SK-N-SH (cell line): ENCODE results near the gene LMO3. TPM values are rescaled to one million over a fixed set of nuclear protein-coding genes. Genes with fewer than 3 reads are reported as not detected.

ENCODE experiments used
- CTCF ChIA-PET: fragments of 300-600, 350-600 bp; formaldehyde crosslinking; extraction: SDS; loops from one replicate; lab custom pipeline; 2021; lab: Yijun Ruan, JAX
- POLR2A ChIA-PET: fragments of 350-600 bp; sonication (Branson Sonifier 250); formaldehyde crosslinking; extraction: SDS; loops from one replicate; lab custom pipeline; 2020; ENCODE audit warnings: antibody characterized with exemption, inconsistent platforms; lab: Yijun Ruan, JAX
- DNase-seq: peaks from one replicate; pipeline ENCODE4 v3.0.0; 2012
- H2AFZ ChIP-seq: fragments of 200-600 bp; sonication (generic); 2 replicates; pipeline ENCODE4 v1.8.1; 2016; ENCODE audit warnings: antibody characterized with exemption, mild to moderate bottlenecking, low read depth
- H3F3A ChIP-seq: fragments of 200-600 bp; sonication (generic); replicated peaks from 2 replicates; pipeline ENCODE3; 2016; ENCODE audit warnings: antibody characterized with exemption, mild to moderate bottlenecking; ENCODE audit not compliant: insufficient read depth
- H3K27ac ChIP-seq, 2 experiments: fragments of 200-500 bp in 1 of 2; fragments of 200-600 bp in 1 of 2; sonication (Bioruptor generic) in 1 of 2; sonication (generic), shearing (Covaris generic) in 1 of 2; 2 replicates each; pipeline versions ENCODE4 v1.5.1 to v1.6.1; 2014 to 2016; ENCODE audit warnings: low read depth in 2 of 2, inconsistent platforms in 1 of 2, low read length in 1 of 2, mild to moderate bottlenecking in 1 of 2, mixed read lengths in 1 of 2
- H3K27me3 ChIP-seq: fragments of 200-600 bp; sonication (generic), shearing (Covaris generic); 2 replicates; pipeline ENCODE4 v1.6.1; 2016; ENCODE audit warnings: mixed run types; ENCODE audit not compliant: insufficient read depth
- H3K36me3 ChIP-seq, 2 experiments: fragments of 200-500 bp in 1 of 2; fragments of 200-600 bp in 1 of 2; sonication (Bioruptor generic) in 1 of 2; sonication (generic) in 1 of 2; replicated peaks in 1 of 2; 2 replicates each; pipeline versions ENCODE3 to v1.5.1; 2014 to 2016; ENCODE audit warnings: low read length in 1 of 2, mild to moderate bottlenecking in 1 of 2; ENCODE audit not compliant: insufficient read depth in 2 of 2, control insufficient read depth in 1 of 2
- H3K4me1 ChIP-seq, 2 experiments: fragments of 200-500 bp in 1 of 2; fragments of 200-600 bp in 1 of 2; sonication (Bioruptor generic) in 1 of 2; sonication (generic), shearing (Covaris generic) in 1 of 2; 2 replicates each; pipeline versions ENCODE4 v1.5.1 to v1.6.1; 2014 to 2016; ENCODE audit warnings: low read depth in 1 of 2, low read length in 1 of 2, mixed run types in 1 of 2; ENCODE audit not compliant: insufficient read depth in 2 of 2, control insufficient read depth in 1 of 2
- H3K4me2 ChIP-seq: fragments of 200-600 bp; sonication (generic), shearing (Covaris generic); 2 replicates; pipeline ENCODE4 v1.6.1; 2017; ENCODE audit warnings: mixed run types
- H3K4me3 ChIP-seq, 2 experiments: fragments of 200-500 bp in 1 of 2; fragments of 200-600 bp in 1 of 2; sonication (Bioruptor generic) in 1 of 2; sonication (generic), shearing (Covaris generic) in 1 of 2; 2 replicates each; pipeline versions ENCODE4 v1.5.1 to v1.8.1; 2014 to 2016; ENCODE audit warnings: low read depth in 2 of 2, inconsistent platforms in 1 of 2, low read length in 1 of 2, mild to moderate bottlenecking in 1 of 2, mixed read lengths in 1 of 2, moderate library complexity in 1 of 2
- H3K79me2 ChIP-seq: fragments of 200-600 bp; sonication (generic); 2 replicates; pipeline ENCODE4 v1.8.1; 2017; ENCODE audit warnings: mild to moderate bottlenecking; ENCODE audit not compliant: insufficient read depth
- H3K9ac ChIP-seq: fragments of 200-600 bp; sonication (generic); 2 replicates; pipeline ENCODE4 v1.6.1; 2017; ENCODE audit warnings: mixed run types
- H3K9me2 ChIP-seq: fragments of 200-600 bp; sonication (generic); 2 replicates; pipeline ENCODE4 v1.6.1; 2017; ENCODE audit warnings: mixed run types
- H3K9me3 ChIP-seq: fragments of 200-600 bp; sonication (generic); 2 replicates; pipeline ENCODE4 v1.6.1; 2017; ENCODE audit warnings: mixed run types, mild to moderate bottlenecking, moderate library complexity
- H4K20me1 ChIP-seq: fragments of 200-600 bp; sonication (generic); 2 replicates; pipeline ENCODE4 v1.6.1; 2017; ENCODE audit warnings: mild to moderate bottlenecking, mixed run types; ENCODE audit not compliant: insufficient read depth
- CHD2 ChIP-seq: fragments of 150-350 bp; IDR thresholded peaks from 2 replicates; pipeline ENCODE4 v1.6.1; 2018; ENCODE audit warnings: low read length; ENCODE audit not compliant: partially characterized antibody
- ELF1 ChIP-seq: IDR thresholded peaks from 2 replicates; pipeline ENCODE4 v1.4.0; 2012
- EP300 ChIP-seq, 2 experiments: IDR thresholded peaks; 2 replicates each; pipeline versions ENCODE4 v1.4.0 to v1.6.1; 2012; ENCODE audit warnings: borderline replicate concordance in 1 of 2, low read depth in 1 of 2, low read length in 1 of 2
- EZH2phosphoT487 ChIP-seq: fragments of 200-600 bp; sonication (generic); IDR thresholded peaks from 2 replicates; pipeline ENCODE4 v1.6.1; 2017; ENCODE audit warnings: low read depth, mixed run types, mild to moderate bottlenecking, antibody characterized with exemption, moderate library complexity, borderline replicate concordance
- FOXM1 ChIP-seq: IDR thresholded peaks from 2 replicates; pipeline ENCODE4 v1.4.0; 2012; ENCODE audit warnings: low read depth, mild to moderate bottlenecking
- MAX ChIP-seq: IDR thresholded peaks from 2 replicates; pipeline ENCODE4 v1.4.0; 2012; ENCODE audit warnings: low read depth
- MEF2A ChIP-seq: IDR thresholded peaks from 2 replicates; pipeline ENCODE4 v1.4.0; 2012; ENCODE audit warnings: low read depth, borderline replicate concordance
- NFIC ChIP-seq: IDR thresholded peaks from 2 replicates; pipeline ENCODE4 v1.4.0; 2012; ENCODE audit warnings: borderline replicate concordance
- NRF1 ChIP-seq: IDR thresholded peaks from 2 replicates; pipeline ENCODE4 v1.6.1; 2012; ENCODE audit warnings: low read depth, mild to moderate bottlenecking, low read length
- POLR2AphosphoS5 ChIP-seq: IDR thresholded peaks from 2 replicates; pipeline ENCODE4 v1.6.1; 2012; ENCODE audit warnings: low read depth, low read length
- RAD21 ChIP-seq: IDR thresholded peaks from 2 replicates; pipeline ENCODE4 v1.6.1; 2012; ENCODE audit warnings: mild to moderate bottlenecking, low read length
- RCOR1 ChIP-seq: fragments of 150-350 bp; IDR thresholded peaks from 2 replicates; pipeline ENCODE4 v1.6.1; 2017; ENCODE audit warnings: antibody characterized with exemption, low read length
- SIN3A ChIP-seq: IDR thresholded peaks from 2 replicates; pipeline ENCODE4 v1.6.1; 2012; ENCODE audit warnings: low read depth, mild to moderate bottlenecking, low read length, moderate library complexity, borderline replicate concordance
- TCF12 ChIP-seq: IDR thresholded peaks from 2 replicates; pipeline ENCODE4 v1.4.0; 2012
- WGBS: methylation state at CpG from one replicate; pipeline ENCODE4 v1.1.6; 2017; ENCODE audit warnings: low lambda C conversion rate; 5-methylcytosine and 5-hydroxymethylcytosine counted together
- polyA plus RNA-seq, 3 experiments: library from polyadenylated mRNA; depleted of rRNA; stranded (reverse); fragments of >200 nt; gene quantifications; 2 replicates each; pipeline ENCODE4 v1.2.3, GENCODE V29; 2012
- TF ChIP-seq, protein P1 (sequence below): fragments of 150-350 bp; IDR thresholded peaks from 2 replicates; pipeline ENCODE4 v1.6.1; 2016; ENCODE audit warnings: mild to moderate bottlenecking, low read depth, low read length
- TF ChIP-seq, protein P2 (sequence below): fragments of 150-350 bp; IDR thresholded peaks from 2 replicates; pipeline ENCODE4 v1.6.1; 2017; ENCODE audit warnings: antibody characterized with exemption, low read length, low read depth, borderline replicate concordance

LMO3 gene
- polyA plus RNA-seq, 1 of the 3 experiments (the other 2 are of a cell fraction), result not detected

DNA sequence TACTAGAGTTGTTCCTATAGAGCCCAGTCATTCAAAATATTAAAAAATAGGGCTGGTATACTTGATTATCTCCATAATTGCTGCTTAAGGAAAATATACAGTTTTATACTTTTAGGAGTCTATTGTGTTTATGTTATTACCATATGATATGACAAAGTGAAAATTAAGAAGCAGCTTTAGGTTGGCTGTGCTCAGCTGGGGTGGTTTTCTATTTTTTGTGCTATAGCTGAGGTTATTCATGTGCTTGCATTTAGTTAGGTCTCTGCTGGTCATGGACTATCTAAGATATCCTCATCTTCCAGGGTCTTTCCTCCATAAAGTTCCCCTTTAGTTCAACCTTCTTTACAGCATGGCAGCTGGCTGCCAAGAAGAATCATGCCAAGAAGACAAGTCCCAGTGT is 13.6 kb upstream of the LMO3 start (continued):
- no peak for TF ChIP-seq MEF2A
- no peak for TF ChIP-seq EP300 (IDR thresholded peaks at IDR 0.05; ENCODE audit: borderline replicate concordance in 1 of 2, low read depth in 1 of 2, low read length in 1 of 2)
- no peak for TF ChIP-seq CHD2
- TF ChIP-seq, all 33 proteins: peak for 0

DNA sequence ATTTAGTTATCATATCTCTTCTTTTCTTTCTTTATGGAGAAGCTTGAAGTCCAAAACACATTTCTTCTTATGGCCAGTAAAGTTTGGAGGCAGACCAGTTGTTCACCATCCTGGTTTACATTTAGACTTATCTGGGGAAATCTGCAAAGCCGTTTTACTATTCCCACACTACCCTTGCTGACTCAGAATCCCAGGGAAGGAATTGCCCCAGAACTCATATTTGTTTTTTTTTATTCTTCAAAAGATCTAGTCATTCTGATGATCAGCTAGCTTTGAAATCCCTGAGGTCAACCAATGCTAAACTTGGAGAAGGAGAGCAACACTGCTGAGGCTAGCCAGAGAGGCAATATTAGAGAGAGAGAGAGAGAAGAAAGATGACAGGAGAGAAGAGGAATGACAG is 12.3 kb upstream of the LMO3 start:
- H3K9ac ChIP-seq, result no peak overlapping the region
- no peaks in the 10 kb centered on the region for H3K27me3 ChIP-seq
- H3K9me3 ChIP-seq, result no peaks in the 10 kb centered on the region
- no peaks in the 10 kb centered on the region for H3K9me2 ChIP-seq
- DNase-seq, result no peak
- 4% methylated on average over 1 of the region's 1 CpG for WGBS
- no peaks in the 10 kb centered on the region for H3K36me3 ChIP-seq
- H3F3A ChIP-seq, result no peaks in the 10 kb centered on the region
- no peaks in the 10 kb centered on the region for H4K20me1 ChIP-seq
- H3K79me2 ChIP-seq, result no peaks in the 10 kb centered on the region
- POLR2A ChIA-PET, result no interaction called here
- TF ChIP-seq FOXM1 (no peak), NRF1 (no peak), RAD21 (no peak), SIN3A (no peak), RCOR1 (no peak), POLR2AphosphoS5 (no peak), NFIC (no peak), ELF1 (no peak), TCF12 (no peak), MAX (no peak), EP300 (IDR thresholded peaks at IDR 0.05; ENCODE audit: borderline replicate concordance in 1 of 2, low read depth in 1 of 2, low read length in 1 of 2) (no peak), EZH2phosphoT487 (no peak)
- TF ChIP-seq, protein P1, sequence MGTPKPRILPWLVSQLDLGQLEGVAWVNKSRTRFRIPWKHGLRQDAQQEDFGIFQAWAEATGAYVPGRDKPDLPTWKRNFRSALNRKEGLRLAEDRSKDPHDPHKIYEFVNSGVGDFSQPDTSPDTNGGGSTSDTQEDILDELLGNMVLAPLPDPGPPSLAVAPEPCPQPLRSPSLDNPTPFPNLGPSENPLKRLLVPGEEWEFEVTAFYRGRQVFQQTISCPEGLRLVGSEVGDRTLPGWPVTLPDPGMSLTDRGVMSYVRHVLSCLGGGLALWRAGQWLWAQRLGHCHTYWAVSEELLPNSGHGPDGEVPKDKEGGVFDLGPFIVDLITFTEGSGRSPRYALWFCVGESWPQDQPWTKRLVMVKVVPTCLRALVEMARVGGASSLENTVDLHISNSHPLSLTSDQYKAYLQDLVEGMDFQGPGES, result no peak
- TF ChIP-seq, protein P2, sequence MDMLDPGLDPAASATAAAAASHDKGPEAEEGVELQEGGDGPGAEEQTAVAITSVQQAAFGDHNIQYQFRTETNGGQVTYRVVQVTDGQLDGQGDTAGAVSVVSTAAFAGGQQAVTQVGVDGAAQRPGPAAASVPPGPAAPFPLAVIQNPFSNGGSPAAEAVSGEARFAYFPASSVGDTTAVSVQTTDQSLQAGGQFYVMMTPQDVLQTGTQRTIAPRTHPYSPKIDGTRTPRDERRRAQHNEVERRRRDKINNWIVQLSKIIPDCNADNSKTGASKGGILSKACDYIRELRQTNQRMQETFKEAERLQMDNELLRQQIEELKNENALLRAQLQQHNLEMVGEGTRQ, result no peak
- no peak overlapping the region for H2AFZ ChIP-seq
- CTCF ChIA-PET, result interaction anchor here (1.0 kb wide), 1 partner anchor 15 kb away, joined by 3 read pairs; no protein-coding TSS in a partner anchor
- no peak overlapping the region for H3K4me2 ChIP-seq
- H3K4me1 ChIP-seq, result no peaks in the 10 kb centered on the region
- no peak overlapping the region for H3K27ac ChIP-seq
- no peak overlapping the region for H3K4me3 ChIP-seq
